HepG2 (cell line): ENCODE results near the gene ZNF624. TPM values are rescaled to one million over a fixed set of nuclear protein-coding genes. Genes with fewer than 3 reads are reported as not detected.

ENCODE experiments used
- MTF2 ChIP-seq: sonication (generic); formaldehyde crosslinking; IDR thresholded peaks from 2 replicates; pipeline ENCODE4 v1.5.0; 2020; ENCODE audit warnings: missing genetic modification reagents, borderline replicate concordance
- RXRA ChIP-seq: sonication (generic); formaldehyde crosslinking; IDR thresholded peaks from 2 replicates; pipeline ENCODE4 v1.5.1; 2020; ENCODE audit warnings: missing genetic modification reagents
- SNAPC4 ChIP-seq: sonication (generic); formaldehyde crosslinking; IDR thresholded peaks from 2 replicates; pipeline ENCODE4 v1.4.0; 2020; ENCODE audit warnings: mild to moderate bottlenecking, missing genetic modification reagents
- TEF ChIP-seq: sonication (generic); formaldehyde crosslinking; IDR thresholded peaks from 2 replicates; pipeline ENCODE4 v1.5.0; 2020; ENCODE audit warnings: missing genetic modification reagents
- ZNF383 ChIP-seq: sonication (generic); formaldehyde crosslinking; IDR thresholded peaks from 2 replicates; pipeline ENCODE4 v1.4.0; 2020; ENCODE audit warnings: missing genetic modification reagents, mild to moderate bottlenecking, borderline replicate concordance
- ZSCAN31 ChIP-seq: sonication (generic); formaldehyde crosslinking; IDR thresholded peaks from 2 replicates; pipeline ENCODE4 v1.5.0; 2020; ENCODE audit warnings: low read depth, mild to moderate bottlenecking, missing genetic modification reagents
- polyA plus RNA-seq, 8 experiments: library from polyadenylated mRNA; depleted of rRNA in 3 of 8; stranded (reverse) in 7 of 8; unstranded in 1 of 8; fragments of >200 nt; fragmentation: Illumina TruSeq in 4 of 8; extraction: Trizol in 4 of 8; gene quantifications; 2 replicates each; pipeline versions ENCODE4 v1.2.1 to v1.2.3, GENCODE V29; 2011 to 2016; ENCODE audit warnings: low read depth in 4 of 8, missing spikeins in 1 of 8, mixed read lengths in 1 of 8; ENCODE audit not compliant: insufficient read depth in 1 of 8
- total RNA-seq, 5 experiments: library from RNA; depleted of rRNA; stranded (reverse); fragments of >200 nt; fragmentation: Illumina TruSeq; extraction: Trizol; gene quantifications; 2 replicates each; pipeline ENCODE4 v1.2.3, GENCODE V29; 2016; ENCODE audit warnings: low read depth in 1 of 5
- TF ChIP-seq, protein P1 (sequence below): sonication (generic); formaldehyde crosslinking; IDR thresholded peaks from 2 replicates; pipeline ENCODE4 v1.5.0; 2020; ENCODE audit warnings: mild to moderate bottlenecking, missing genetic modification reagents
- TF ChIP-seq, protein P2 (sequence below): sonication (generic); formaldehyde crosslinking; IDR thresholded peaks from 2 replicates; pipeline ENCODE4 v1.5.0; 2020; ENCODE audit warnings: missing genetic modification reagents
- TF ChIP-seq, protein P3 (sequence below): sonication (generic); formaldehyde crosslinking; IDR thresholded peaks from 2 replicates; pipeline ENCODE4 v1.9.0; 2022; ENCODE audit warnings: missing genetic modification reagents, mild to moderate bottlenecking, borderline replicate concordance
- TF ChIP-seq, protein P4 (sequence below): sonication (generic); formaldehyde crosslinking; IDR thresholded peaks from 2 replicates; pipeline ENCODE4 v1.4.0; 2020; ENCODE audit warnings: missing genetic modification reagents, borderline replicate concordance

Gene ZNF624
- total and polyA plus RNA-seq, 2 of the 13 experiments (the other 11 are each of a cell fraction or from before 2014, with no cell fraction given), result 0.75 to 3.5 TPM

DNA sequence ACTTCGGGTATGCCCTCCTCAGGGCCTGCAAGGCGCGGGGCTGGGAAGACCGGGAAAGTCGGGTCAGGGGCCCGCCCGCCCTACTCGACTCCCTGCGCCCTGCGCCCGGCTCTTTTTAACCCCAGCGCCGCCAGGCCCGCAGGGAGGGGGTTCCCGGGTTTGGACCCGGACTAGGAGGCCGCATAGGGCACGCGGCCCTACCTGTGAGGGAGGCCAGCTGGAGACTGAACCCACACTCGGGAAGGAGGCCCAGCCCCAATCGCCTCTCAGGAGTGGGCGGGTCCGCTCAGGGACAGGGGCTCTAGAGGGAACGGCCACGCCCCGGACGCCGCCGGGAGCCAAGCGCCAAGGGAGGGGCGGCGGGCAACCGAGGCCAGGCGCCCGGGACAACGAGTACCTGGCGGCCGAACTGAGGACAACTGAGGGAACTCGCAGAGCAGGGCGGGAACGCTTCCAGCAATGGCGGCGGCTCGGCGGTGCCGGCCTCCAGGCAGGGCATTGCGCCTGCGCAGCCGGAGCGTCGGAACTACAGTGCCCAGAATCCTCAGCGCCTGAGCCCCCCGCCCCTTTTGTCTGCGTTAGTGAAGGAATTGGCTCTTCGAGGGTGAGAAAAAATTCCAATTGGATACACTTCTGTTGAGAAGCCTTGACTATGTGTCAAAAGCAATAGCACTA, at the start of gene ZNF624 (continued):
- TF ChIP-seq, protein P1, sequence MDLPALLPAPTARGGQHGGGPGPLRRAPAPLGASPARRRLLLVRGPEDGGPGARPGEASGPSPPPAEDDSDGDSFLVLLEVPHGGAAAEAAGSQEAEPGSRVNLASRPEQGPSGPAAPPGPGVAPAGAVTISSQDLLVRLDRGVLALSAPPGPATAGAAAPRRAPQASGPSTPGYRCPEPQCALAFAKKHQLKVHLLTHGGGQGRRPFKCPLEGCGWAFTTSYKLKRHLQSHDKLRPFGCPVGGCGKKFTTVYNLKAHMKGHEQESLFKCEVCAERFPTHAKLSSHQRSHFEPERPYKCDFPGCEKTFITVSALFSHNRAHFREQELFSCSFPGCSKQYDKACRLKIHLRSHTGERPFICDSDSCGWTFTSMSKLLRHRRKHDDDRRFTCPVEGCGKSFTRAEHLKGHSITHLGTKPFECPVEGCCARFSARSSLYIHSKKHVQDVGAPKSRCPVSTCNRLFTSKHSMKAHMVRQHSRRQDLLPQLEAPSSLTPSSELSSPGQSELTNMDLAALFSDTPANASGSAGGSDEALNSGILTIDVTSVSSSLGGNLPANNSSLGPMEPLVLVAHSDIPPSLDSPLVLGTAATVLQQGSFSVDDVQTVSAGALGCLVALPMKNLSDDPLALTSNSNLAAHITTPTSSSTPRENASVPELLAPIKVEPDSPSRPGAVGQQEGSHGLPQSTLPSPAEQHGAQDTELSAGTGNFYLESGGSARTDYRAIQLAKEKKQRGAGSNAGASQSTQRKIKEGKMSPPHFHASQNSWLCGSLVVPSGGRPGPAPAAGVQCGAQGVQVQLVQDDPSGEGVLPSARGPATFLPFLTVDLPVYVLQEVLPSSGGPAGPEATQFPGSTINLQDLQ, result no peak
- TF ChIP-seq TEF (CRISPR knock-in tag) (peak; percentile 71; the same call in 1 of the 2 replicates), ZSCAN31 (CRISPR knock-in tag) (peak; percentile 78; the same call in 1 of the 2 replicates), SNAPC4 (CRISPR knock-in tag) (no peak; the same call in 1 of the 2 replicates), RXRA (peak; percentile 61), MTF2 (no peak), ZNF383 (no peak)
- TF ChIP-seq, protein P2, sequence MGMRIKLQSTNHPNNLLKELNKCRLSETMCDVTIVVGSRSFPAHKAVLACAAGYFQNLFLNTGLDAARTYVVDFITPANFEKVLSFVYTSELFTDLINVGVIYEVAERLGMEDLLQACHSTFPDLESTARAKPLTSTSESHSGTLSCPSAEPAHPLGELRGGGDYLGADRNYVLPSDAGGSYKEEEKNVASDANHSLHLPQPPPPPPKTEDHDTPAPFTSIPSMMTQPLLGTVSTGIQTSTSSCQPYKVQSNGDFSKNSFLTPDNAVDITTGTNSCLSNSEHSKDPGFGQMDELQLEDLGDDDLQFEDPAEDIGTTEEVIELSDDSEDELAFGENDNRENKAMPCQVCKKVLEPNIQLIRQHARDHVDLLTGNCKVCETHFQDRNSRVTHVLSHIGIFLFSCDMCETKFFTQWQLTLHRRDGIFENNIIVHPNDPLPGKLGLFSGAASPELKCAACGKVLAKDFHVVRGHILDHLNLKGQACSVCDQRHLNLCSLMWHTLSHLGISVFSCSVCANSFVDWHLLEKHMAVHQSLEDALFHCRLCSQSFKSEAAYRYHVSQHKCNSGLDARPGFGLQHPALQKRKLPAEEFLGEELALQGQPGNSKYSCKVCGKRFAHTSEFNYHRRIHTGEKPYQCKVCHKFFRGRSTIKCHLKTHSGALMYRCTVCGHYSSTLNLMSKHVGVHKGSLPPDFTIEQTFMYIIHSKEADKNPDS, result no peak; the same call in 1 of the 2 replicates
- TF ChIP-seq, protein P3, sequence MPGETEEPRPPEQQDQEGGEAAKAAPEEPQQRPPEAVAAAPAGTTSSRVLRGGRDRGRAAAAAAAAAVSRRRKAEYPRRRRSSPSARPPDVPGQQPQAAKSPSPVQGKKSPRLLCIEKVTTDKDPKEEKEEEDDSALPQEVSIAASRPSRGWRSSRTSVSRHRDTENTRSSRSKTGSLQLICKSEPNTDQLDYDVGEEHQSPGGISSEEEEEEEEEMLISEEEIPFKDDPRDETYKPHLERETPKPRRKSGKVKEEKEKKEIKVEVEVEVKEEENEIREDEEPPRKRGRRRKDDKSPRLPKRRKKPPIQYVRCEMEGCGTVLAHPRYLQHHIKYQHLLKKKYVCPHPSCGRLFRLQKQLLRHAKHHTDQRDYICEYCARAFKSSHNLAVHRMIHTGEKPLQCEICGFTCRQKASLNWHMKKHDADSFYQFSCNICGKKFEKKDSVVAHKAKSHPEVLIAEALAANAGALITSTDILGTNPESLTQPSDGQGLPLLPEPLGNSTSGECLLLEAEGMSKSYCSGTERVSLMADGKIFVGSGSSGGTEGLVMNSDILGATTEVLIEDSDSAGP (CRISPR knock-in tag), result peak; percentile 82; the same call in 1 of the 2 replicates
- TF ChIP-seq, protein P4, sequence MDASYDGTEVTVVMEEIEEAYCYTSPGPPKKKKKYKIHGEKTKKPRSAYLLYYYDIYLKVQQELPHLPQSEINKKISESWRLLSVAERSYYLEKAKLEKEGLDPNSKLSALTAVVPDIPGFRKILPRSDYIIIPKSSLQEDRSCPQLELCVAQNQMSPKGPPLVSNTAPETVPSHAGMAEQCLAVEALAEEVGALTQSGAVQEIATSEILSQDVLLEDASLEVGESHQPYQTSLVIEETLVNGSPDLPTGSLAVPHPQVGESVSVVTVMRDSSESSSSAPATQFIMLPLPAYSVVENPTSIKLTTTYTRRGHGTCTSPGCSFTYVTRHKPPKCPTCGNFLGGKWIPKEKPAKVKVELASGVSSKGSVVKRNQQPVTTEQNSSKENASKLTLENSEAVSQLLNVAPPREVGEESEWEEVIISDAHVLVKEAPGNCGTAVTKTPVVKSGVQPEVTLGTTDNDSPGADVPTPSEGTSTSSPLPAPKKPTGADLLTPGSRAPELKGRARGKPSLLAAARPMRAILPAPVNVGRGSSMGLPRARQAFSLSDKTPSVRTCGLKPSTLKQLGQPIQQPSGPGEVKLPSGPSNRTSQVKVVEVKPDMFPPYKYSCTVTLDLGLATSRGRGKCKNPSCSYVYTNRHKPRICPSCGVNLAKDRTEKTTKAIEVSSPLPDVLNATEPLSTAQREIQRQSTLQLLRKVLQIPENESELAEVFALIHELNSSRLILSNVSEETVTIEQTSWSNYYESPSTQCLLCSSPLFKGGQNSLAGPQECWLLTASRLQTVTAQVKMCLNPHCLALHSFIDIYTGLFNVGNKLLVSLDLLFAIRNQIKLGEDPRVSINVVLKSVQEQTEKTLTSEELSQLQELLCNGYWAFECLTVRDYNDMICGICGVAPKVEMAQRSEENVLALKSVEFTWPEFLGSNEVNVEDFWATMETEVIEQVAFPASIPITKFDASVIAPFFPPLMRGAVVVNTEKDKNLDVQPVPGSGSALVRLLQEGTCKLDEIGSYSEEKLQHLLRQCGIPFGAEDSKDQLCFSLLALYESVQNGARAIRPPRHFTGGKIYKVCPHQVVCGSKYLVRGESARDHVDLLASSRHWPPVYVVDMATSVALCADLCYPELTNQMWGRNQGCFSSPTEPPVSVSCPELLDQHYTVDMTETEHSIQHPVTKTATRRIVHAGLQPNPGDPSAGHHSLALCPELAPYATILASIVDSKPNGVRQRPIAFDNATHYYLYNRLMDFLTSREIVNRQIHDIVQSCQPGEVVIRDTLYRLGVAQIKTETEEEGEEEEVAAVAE (CRISPR knock-in tag), result no peak
